OCI-LY3 (cell line): ENCODE data around the gene PHB1.

ENCODE experiments used
- H2AFZ ChIP-seq: fragments of 200-600, 300-600 bp; shearing (Covaris generic); 2 replicates; pipeline ENCODE4 v1.6.0; 2014; ENCODE audit warnings: antibody characterized with exemption, low read depth, low read length
- H3K27ac ChIP-seq: fragments of 200-600, 300-600 bp; sonication (generic); 2 replicates; pipeline ENCODE4 v1.5.1; 2014; ENCODE audit warnings: mild to moderate bottlenecking, low read length, moderate library complexity, mixed read lengths
- H3K27me3 ChIP-seq: fragments of 200-600, 300-600 bp; sonication (generic); 2 replicates; pipeline ENCODE4 v1.6.1; 2014; ENCODE audit warnings: low read depth, low read length, mixed read lengths
- H3K36me3 ChIP-seq: fragments of 200-600, 300-600 bp; sonication (generic); replicated peaks from 2 replicates; pipeline ENCODE3; 2014; ENCODE audit warnings: low read depth, low read length, mixed read lengths
- H3K4me1 ChIP-seq: fragments of 300-600, 200-600 bp; sonication (generic); 2 replicates; pipeline ENCODE4 v1.6.1; 2014; ENCODE audit warnings: low read length, mixed read lengths
- H3K4me2 ChIP-seq: fragments of 200-600, 300-600 bp; sonication (generic); 2 replicates; pipeline ENCODE4 v1.6.1; 2014; ENCODE audit warnings: low read length, mixed read lengths
- H3K4me3 ChIP-seq: fragments of 300-600, 200-600 bp; sonication (generic); 2 replicates; pipeline ENCODE4 v1.5.1; 2014; ENCODE audit warnings: antibody characterized with exemption, mild to moderate bottlenecking, low read length, moderate library complexity
- H3K79me2 ChIP-seq: fragments of 300-600, 200-600 bp; shearing (Covaris generic); 2 replicates; pipeline ENCODE4 v1.6.1; 2014; ENCODE audit warnings: mild to moderate bottlenecking, low read length, mixed read lengths
- H3K9ac ChIP-seq: fragments of 300-600, 200-600 bp; shearing (Covaris generic); 2 replicates; pipeline ENCODE4 v1.6.0; 2014; ENCODE audit warnings: mild to moderate bottlenecking, low read length, moderate library complexity
- H3K9me3 ChIP-seq: fragments of 200-600, 300-600 bp; shearing (Covaris generic); 2 replicates; pipeline ENCODE4 v1.6.1; 2014; ENCODE audit warnings: low read length, mixed read lengths; ENCODE audit not compliant: insufficient read depth
- H4K20me1 ChIP-seq: fragments of 200-600, 300-600 bp; sonication (generic); 2 replicates; pipeline ENCODE4 v1.6.1; 2016; ENCODE audit warnings: low read length, mixed read lengths; ENCODE audit not compliant: insufficient read depth
- CTCF ChIP-seq: fragments of 200-600, 300-600 bp; sonication (generic); IDR thresholded peaks from 2 replicates; pipeline ENCODE4 v1.5.1; 2014; ENCODE audit warnings: antibody characterized with exemption, low read length, low read depth
- EZH2phosphoT487 ChIP-seq: fragments of 200-600 bp; shearing (Covaris generic); IDR thresholded peaks from 2 replicates; pipeline ENCODE4 v1.6.1; 2018; ENCODE audit warnings: antibody characterized with exemption, mixed run types, low read depth

PHB1 gene

GRCh38 chr17:49388692-49389513 is 25.8 kb downstream of the PHB1 start:
- H3K27ac ChIP-seq: no peak overlapping the region
- H3K36me3 ChIP-seq: no peaks in the 10 kb centered on the region
- TF ChIP-seq EZH2phosphoT487 (no peak), CTCF (no peak)
- H3K4me1 ChIP-seq: peaks cover 22% of the 10 kb centered on the region
- H4K20me1 ChIP-seq: no peaks in the 10 kb centered on the region
- no peaks in the 10 kb centered on the region for H3K9me3 ChIP-seq
- H3K27me3 ChIP-seq: no peaks in the 10 kb centered on the region
- peak overlapping the region; percentile 28; the same call in 1 of the 2 replicates for H3K4me2 ChIP-seq
- H3K9ac ChIP-seq: no peak overlapping the region
- no peak overlapping the region for H2AFZ ChIP-seq
- no peaks in the 10 kb centered on the region for H3K79me2 ChIP-seq
- H3K4me3 ChIP-seq: no peak overlapping the region

DNA sequence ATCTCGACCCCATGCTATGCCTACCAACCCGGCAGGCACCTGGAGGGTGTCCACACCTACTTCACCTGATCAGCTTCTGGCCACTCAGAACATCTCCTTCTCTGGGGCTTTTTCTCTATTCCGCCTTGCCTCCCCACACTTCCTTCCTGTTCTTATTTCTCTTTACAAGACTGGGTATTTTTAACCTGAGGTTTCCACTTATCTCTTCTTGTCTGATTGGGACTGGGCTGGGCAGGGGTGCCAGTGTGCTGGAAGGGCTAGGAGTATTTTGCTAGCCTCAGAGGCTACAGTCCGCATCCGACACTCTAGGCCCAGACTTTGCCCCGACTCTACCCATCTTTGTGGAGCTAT is 26.4 kb downstream of the PHB1 start:
- H3K36me3 ChIP-seq: no peaks in the 10 kb centered on the region
- peak overlapping the region; percentile 54; the same call in 1 of the 2 replicates for H2AFZ ChIP-seq
- H3K4me1 ChIP-seq: peaks cover 22% of the 10 kb centered on the region
- H3K9me3 ChIP-seq: no peaks in the 10 kb centered on the region
- no peak overlapping the region for H3K27ac ChIP-seq
- H3K4me3 ChIP-seq: no peak overlapping the region
- H4K20me1 ChIP-seq: no peaks in the 10 kb centered on the region
- TF ChIP-seq CTCF: no peak
- no peak for TF ChIP-seq EZH2phosphoT487
- H3K27me3 ChIP-seq: no peaks in the 10 kb centered on the region
- H3K4me2 ChIP-seq: peak overlapping the region; percentile 28; the same call in 1 of the 2 replicates
- H3K9ac ChIP-seq: no peak overlapping the region
- no peaks in the 10 kb centered on the region for H3K79me2 ChIP-seq

DNA sequence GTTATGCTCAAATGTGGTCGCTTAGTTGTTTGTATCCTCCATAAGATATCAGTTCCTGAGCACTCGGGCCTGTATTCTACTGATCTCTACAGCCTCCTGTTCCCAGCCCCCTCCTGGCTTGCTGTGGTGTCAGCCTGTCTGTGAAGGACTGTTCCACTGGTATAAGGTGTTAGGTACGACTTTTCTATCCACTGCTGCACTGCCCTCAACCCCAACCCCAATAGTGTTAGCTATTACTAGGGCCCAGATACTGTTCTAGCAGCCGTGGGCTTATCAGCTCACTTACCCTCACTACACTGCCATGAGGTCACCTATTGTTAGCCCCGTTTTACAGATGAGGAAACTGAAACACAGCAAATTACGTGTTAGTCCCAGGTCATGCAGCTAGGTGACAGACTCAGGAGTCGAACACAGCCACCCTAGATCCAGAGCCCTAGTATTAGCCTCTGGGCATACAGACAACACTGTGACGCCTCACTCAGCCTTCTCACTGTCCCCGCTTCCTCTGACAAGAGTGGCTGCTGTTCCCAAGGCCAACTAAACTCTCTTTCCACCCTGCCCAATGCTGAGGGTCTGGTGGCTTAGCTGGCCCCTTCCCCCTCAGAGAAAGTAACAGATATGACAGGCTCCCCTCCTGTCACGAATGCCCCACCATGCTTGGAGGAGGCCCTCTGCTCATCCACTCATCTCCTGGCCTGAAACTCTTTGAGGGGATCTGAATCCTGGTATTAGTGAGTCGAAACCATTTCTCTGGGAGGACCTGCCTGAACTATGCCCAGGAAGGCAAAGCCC is 27.0 kb downstream of the PHB1 start:
- Histone ChIP-seq H3K9me3 (no peaks in the 10 kb centered on the region), H3K4me3 (no peak overlapping the region), H4K20me1 (no peaks in the 10 kb centered on the region), H3K79me2 (no peaks in the 10 kb centered on the region), H3K27me3 (no peaks in the 10 kb centered on the region), H3K27ac (no peak overlapping the region), H2AFZ (peak overlapping the region; percentile 54; the same call in 1 of the 2 replicates), H3K4me2 (peak overlapping the region; percentile 28; the same call in 1 of the 2 replicates), H3K36me3 (no peaks in the 10 kb centered on the region), H3K9ac (no peak overlapping the region), H3K4me1 (peaks cover 22% of the 10 kb centered on the region)
- no peak for TF ChIP-seq CTCF
- TF ChIP-seq EZH2phosphoT487: no peak

DNA sequence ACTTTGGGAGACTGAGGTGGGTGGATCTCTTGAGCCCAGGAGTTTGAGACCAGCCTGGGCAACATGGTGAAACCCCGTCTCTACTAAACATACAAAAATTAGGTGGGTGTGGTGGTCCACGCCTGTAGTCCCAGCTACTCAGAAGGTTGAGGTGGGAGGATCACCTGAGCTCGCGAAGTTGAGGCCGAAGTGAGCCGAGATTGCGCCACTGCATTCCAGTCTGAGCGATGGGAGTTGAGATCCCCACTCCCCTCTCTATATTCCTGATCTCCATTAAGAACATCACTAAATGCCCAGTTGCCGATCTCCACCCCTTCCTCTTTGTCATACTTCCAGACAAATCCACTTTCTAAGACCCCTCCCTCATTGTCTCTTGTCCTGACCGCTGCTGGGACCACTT is 28.3 kb downstream of the PHB1 start:
- Histone ChIP-seq H3K4me3 (no peak overlapping the region), H3K4me2 (no peak overlapping the region), H3K9me3 (no peaks in the 10 kb centered on the region), H3K9ac (no peak overlapping the region), H3K36me3 (no peaks in the 10 kb centered on the region), H2AFZ (no peak overlapping the region), H3K4me1 (peaks cover 22% of the 10 kb centered on the region), H4K20me1 (no peaks in the 10 kb centered on the region), H3K79me2 (no peaks in the 10 kb centered on the region), H3K27me3 (no peaks in the 10 kb centered on the region), H3K27ac (no peak overlapping the region)
- TF ChIP-seq EZH2phosphoT487 (no peak), CTCF (no peak)
